Right lung (tissue), 5 donors: ENCODE measurements around the gene ANKS3. TPM values are rescaled to one million over a fixed set of nuclear protein-coding genes. Genes with fewer than 3 reads are reported as not detected.
"Not testable (repeated sequence)": the region's sequence is repeated elsewhere in the genome, so short reads cannot be mapped to it uniquely, and the experiment has no call there.

ENCODE experiments used
- DNase-seq, 2 donors: peaks; one replicate each; pipeline ENCODE4 v3.0.0-alpha.2; 2013
- polyA plus RNA-seq, 5 donors: library from polyadenylated mRNA; unstranded; fragments of 120-200 nt; gene quantifications; one replicate each; pipeline versions ENCODE4 v1.2.1 to v1.2.3, GENCODE V29; 2013; ENCODE audit warnings: inconsistent platforms in 1 of 5, low replicate concordance in 1 of 5; ENCODE audit not compliant: insufficient read length in 5 of 5, insufficient read depth in 1 of 5

The ANKS3 gene
- polyA plus RNA-seq, 5 donors: 20.5 to 33.0 (median 28.6) TPM

- DNase-seq: no peak
These were observed 21.6 kb upstream of the ANKS3 start for GRCh38 chr16:4755687-4756086.

GRCh38 chr16:4754865-4755264 lies 20.8 kb upstream of the ANKS3 start:
- DNase-seq: no peak

GRCh38 chr16:4753227-4753626 lies 19.2 kb upstream of the ANKS3 start:
- DNase-seq: no peak

- DNase-seq: no peak
These were observed 18.5 kb upstream of the ANKS3 start for GRCh38 chr16:4752351-4753100.

GRCh38 chr16:4750896-4751295 lies 16.8 kb upstream of the ANKS3 start:
- no peak for DNase-seq

GRCh38 chr16:4749700-4750257 lies 15.7 kb upstream of the ANKS3 start:
- DNase-seq: no peak

- no peak for DNase-seq
These were observed 14.8 kb upstream of the ANKS3 start for GRCh38 chr16:4748682-4749411.

- DNase-seq: no peak
These were observed 14.0 kb upstream of the ANKS3 start for GRCh38 chr16:4747906-4748681.

GRCh38 chr16:4746991-4747574 lies 13.0 kb upstream of the ANKS3 start:
- DNase-seq: peak; percentile 42 to 66

- DNase-seq: no peak
These were observed 12.1 kb upstream of the ANKS3 start for GRCh38 chr16:4746215-4746614.

GRCh38 chr16:4745274-4745569 lies 11.2 kb upstream of the ANKS3 start:
- DNase-seq: no peak

- DNase-seq: no peak
These were observed 10.6 kb upstream of the ANKS3 start for GRCh38 chr16:4744555-4745273.

- DNase-seq: no peak
These were observed 9.3 kb upstream of the ANKS3 start for GRCh38 chr16:4743226-4743878.

GRCh38 chr16:4738370-4738769 lies 4.3 kb upstream of the ANKS3 start:
- not testable (repeated sequence) for DNase-seq

GRCh38 chr16:4737545-4737944 lies 3.5 kb upstream of the ANKS3 start:
- no peak for DNase-seq

- DNase-seq: no peak
These were observed 2.5 kb upstream of the ANKS3 start for GRCh38 chr16:4736546-4736945.

- peak; percentile 75 to 81 for DNase-seq
These were observed 862 bp upstream of the ANKS3 start for GRCh38 chr16:4734730-4735535.

- DNase-seq: peak in 1 of 2 donors; percentile 15
These were observed 366 bp downstream of the ANKS3 start for GRCh38 chr16:4733747-4734062.

GRCh38 chr16:4733211-4733742 lies 794 bp downstream of the ANKS3 start:
- no peak for DNase-seq

- DNase-seq: no peak
These were observed 4.2 kb downstream of the ANKS3 start for GRCh38 chr16:4729876-4730275.
